NCI-H345 treated with DMSO at 0.1 percent for 48 hours (cell line): ENCODE measurements around the gene SLU7.

Source experiments
- DNase-seq: peaks from one replicate; lab custom pipeline; 2025; ENCODE audit not compliant: unreplicated experiment; lab: John Stamatoyannopoulos, UW

SLU7 gene

DNA sequence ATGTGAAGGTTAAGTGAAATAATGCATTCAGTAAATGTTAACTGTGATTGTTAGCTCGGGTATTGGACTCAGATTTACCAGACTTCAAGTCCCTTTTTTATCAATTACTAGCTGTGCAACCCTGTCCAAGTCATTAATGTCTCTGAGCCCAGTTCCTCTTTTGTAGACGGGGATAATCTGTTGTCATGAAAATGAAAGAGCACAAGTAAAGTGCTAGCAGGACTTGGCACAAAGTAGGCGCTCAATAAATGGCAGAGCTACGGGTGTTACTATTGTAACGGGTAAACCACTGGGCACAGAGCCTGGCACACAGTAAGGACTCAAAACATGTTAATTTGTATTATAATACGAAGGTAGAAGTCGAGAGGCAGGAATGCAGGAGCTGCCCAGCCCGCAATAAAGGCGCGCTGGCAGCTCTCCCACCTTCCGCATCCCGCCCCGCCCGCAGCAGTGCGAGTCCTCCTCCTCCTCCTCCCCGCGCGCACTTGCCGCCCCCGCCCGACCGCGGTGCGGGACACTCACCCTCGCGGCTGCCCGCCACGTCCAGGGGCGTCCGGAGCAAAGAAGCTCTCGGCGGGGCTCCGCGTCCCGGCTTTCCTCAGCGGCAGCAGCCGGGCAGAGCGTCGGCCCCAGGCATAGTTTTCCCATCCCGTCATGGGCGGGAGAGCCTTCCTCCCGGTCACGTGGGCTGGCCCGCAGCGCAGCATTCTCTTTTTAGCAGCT is 48.7 kb downstream of the SLU7 start, which contains the start of gene C1QTNF2:
Gene C1QTNF2 (minus strand): TSS at position 637 of the 723 bp plus-strand sequence. CDS start 15,615 bp downstream, outside the sequence.
- DNase-seq = no peak

DNA sequence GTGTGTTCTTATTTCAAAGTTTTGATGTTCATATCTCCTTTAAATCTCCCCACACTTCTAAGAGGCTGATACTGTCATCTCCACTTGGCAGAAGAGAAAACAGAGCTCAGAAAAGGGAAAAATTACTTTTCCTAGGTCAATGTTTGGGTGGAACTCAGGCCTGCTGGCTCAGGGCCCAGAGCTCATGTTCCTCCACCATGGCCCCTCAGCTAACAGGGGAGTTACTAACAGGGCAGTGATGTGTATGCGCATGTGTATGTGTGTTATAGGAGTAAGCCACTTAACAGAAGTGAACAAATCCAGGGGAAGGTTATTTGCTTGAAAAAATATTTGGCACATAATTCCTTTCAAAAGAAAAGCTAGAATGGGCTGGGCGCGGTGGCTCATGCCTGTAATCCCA is 51.0 kb downstream of the SLU7 start:
- DNase-seq = no peak

- no peak for DNase-seq
Measured at GRCh38 chr5:160367261-160367660, 51.6 kb downstream of the SLU7 start.

DNA sequence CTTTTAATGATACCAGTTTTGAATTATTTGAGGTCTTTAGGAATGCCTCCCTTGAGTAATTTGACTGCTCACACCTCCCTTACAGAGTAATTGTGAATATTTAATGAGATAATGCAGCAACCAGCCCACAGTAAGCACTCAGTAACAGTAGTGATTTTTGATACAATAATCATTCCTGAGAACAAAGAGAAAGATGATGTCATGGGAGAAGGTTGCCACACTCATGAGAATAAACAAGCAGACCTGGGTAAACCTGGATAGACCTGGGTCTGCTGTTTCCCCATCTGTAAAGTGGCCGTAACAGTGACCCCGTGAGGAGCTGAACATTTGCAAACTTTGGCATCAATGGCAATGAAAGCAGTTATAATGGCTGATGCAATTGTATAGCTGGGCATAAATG is 52.7 kb downstream of the SLU7 start:
- no peak for DNase-seq

GRCh38 chr5:160363660-160364395 is 55.1 kb downstream of the SLU7 start:
- DNase-seq = no peak

DNA sequence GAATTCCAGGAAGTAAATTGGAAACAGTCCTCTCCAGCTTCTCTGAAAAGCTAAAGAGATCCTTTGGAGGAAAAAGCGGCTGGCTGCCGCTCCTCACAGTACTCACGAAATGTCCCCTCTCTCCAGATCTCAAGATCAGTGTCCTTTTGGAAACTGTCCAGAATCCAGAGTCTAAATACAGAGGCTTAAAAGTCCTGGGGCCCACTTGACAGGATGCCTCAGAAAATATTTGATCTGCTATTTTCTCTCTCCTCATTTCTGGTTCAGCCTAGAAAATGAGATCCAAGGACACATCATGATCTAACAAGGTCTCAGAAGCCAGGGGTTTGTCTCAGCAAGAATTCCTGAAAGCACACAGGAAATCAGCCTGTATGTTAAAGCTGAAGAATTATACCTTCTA is 55.7 kb downstream of the SLU7 start:
- DNase-seq = no peak

DNA sequence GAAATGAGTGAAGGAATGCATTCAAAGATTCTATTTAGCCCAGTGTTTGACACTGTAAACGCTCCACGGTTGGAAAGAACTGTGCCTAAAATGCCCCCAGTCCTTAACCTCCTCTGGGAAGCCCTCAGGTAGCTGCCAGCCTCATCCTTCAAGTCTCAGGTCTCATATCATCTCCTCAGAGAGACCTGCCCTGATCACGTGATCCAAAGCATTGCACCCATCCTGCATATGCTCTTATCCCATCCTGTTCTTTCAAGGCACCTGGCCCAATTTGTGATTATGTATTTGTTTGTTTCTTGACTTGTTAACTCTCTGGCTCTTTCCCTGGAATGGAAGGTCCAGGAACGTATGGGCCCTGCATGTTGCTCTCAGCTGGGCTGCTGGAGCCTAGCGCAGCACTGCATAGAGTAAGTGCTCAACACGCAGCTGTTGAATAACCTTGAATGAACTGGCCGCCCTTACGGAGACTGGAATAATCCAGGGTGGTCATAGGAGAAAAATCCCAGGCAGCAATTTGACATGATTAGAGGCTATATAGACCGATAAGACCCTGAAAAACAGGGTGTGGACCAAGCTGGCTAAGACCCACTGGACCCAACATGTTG is 57.2 kb downstream of the SLU7 start:
- no peak for DNase-seq

DNA sequence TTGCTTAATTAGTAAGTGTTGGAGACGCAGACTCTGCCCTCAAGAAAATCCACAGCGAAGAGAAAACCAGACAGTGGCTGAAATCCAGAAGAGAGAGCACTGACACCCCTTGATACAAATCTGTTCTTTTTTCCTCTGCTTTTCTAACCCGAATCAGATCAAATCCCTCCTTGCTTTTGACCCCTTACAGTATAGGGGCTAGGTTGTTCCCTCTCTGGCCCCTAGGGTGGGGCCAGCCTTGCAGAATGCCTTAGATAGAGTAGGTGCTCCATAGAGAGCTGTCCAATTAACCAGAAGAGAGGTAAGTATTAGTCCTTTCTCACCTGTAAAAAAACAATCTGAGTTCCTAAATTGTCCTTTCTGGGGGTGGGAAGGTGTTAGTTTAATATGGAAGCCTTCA is 58.6 kb downstream of the SLU7 start:
- no peak for DNase-seq

- DNase-seq = no peak
Measured at GRCh38 chr5:160359816-160360215, 59.1 kb downstream of the SLU7 start.

DNA sequence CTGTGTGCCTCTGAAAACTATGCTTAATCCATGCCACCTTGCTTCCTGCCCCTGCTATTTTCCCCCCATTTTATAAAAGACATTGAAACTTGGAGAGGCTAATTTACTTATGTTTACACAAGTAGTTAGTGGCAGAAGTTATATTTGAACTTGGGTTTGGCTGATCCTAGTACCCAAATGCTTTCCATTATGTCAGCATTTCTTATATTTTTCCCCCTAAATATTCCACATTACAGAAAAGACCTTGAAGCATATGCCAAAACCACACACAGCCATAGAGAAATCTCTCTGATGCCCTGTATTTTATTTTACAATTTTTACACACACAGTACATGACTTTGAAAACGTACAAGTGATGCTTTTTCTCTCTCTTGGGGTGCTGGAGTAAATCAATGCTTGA is 59.6 kb downstream of the SLU7 start:
- DNase-seq = no peak

DNA sequence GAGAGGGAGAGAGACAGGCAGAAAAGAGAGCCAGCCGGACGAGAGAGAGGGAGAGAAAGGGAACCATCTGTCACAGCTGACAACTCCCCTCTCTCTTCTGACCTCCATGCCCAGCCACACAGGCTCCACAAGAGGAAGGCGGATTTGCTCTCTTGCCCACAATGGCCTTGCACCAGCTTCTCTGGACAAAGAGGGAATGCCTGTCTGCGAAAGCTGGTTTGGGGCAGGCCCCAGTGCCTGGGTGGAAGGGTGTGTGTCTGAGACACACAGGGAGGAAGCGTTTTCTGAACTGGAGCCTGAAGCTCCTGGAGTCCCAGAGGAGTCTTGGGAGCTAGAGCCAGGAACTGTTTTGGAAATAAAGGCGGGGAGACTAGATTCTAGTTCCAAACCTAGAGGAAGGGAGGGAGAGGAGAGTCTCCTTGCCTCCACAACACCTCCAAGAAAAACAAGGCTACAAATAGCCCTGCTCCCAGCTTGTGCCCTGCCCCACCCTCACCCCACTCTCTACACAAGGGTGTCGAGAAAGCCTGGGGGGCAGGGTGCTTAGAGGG is 60.9 kb downstream of the SLU7 start:
- no peak for DNase-seq

- DNase-seq = no peak
Measured at GRCh38 chr5:160357394-160357793, 61.5 kb downstream of the SLU7 start.

DNA sequence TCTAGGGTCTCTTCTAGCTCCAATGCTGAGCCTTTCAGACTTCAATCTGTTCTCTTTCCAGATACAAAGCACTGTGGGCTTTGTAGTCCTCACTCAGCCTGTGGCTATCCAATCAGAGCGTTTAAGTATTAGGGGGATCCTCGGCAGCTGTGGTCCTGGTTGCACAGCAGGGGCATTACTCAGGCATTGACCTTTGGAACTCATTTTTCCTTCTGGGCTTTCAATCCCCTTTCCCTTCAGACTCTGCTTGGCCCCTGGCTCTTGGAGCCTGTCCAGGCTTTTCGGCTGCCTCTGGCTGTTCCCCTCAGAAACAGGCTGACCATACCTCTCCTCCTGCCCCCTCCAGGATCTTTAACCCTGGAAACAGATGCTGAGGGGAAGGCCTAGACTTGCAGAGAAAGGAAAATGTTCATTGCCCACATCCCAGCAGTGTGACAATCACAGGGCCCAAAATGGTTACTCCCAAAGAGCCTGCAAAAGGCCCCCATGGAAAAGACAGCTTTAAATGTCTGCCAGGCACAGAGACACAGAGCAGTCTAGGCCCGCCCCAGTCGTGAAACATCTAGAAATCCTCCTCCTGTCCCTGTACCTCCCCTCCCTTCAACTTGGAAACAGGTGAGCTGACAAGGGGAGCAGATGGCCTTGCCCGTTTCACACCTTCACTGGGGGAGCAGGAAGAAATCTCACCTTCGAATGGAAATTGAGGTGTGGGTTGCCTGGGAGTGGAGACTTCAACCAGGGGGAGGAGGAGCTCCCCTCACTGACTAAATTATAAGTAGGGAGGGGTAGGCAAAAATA is 62.1 kb downstream of the SLU7 start:
- no peak for DNase-seq

- DNase-seq = no peak
Measured at GRCh38 chr5:160354666-160355065, 64.2 kb downstream of the SLU7 start.

GRCh38 chr5:160353379-160353778 is 65.5 kb downstream of the SLU7 start:
- no peak for DNase-seq

- DNase-seq = no peak
Measured at GRCh38 chr5:160352308-160352707, 66.6 kb downstream of the SLU7 start.
